ENCODE measurements around the gene NRCAM. TPM values are rescaled to one million over a fixed set of nuclear protein-coding genes. Genes with fewer than 3 reads are reported as not detected.

Gene NRCAM
- total and polyA plus RNA-seq, 2 donors (not counting 1 experiment from before 2014, with no cell fraction given): 0.75 to 4.6 TPM

- WGBS (ENCODE audit: insufficient coverage): 72% methylated on average over 2 of the region's 2 CpGs
These were observed 70.3 kb downstream of the NRCAM start for GRCh38 chr7:108385834-108386422.

More at GRCh38 chr7:108385834-108386422, 70.3 kb downstream of the NRCAM start:
- H3K9ac ChIP-seq (ENCODE audit: low read length): no peak overlapping the region
- Mint-ChIP-seq H3K9me3 (ENCODE audit: insufficient read depth) (no peaks in the 10 kb centered on the region), H3K4me1 (peaks cover 18% of the 10 kb centered on the region), H3K27ac (no peak overlapping the region), H3K27me3 (no peaks in the 10 kb centered on the region), H3K4me3 (no peak overlapping the region)
- ATAC-seq (ENCODE audit: low read depth) (peak; percentile 39), DNase-seq (no peak)
- H4K20me1 ChIP-seq (ENCODE audit: control insufficient read depth, insufficient read depth, low read length, poor library complexity, severe bottlenecking): no peaks in the 10 kb centered on the region
- H3K27ac ChIP-seq (ENCODE audit: low read length in 2 of 2): no peak overlapping the region
- ChIA-PET POLR2A (no interaction called here), CTCF (interaction anchor here (0.8 to 1.8 kb wide), 4 partner anchors 67 to 183 kb away, joined by 3 to 7 read pairs (median 4); no protein-coding TSS in a partner anchor)
- no peaks in the 10 kb centered on the region for H3K36me3 ChIP-seq (replicated peaks in 1 of 2; ENCODE audit: control extremely low read depth in 1 of 2, control insufficient read depth in 1 of 2, extremely low read depth in 1 of 2, insufficient read depth in 2 of 2, low read length in 1 of 2)
- intact Hi-C loops (cut with micrococcal nuclease): loop anchor here (1.0 to 10.0 kb wide), 4 partner anchors 66 to 201 kb away; no protein-coding TSS in a partner anchor
- H3K4me3 ChIP-seq (ENCODE audit: control extremely low read depth in 1 of 5, extremely low read depth in 1 of 5, insufficient read depth in 1 of 5, low read depth in 2 of 5, low read length in 4 of 5): no peak overlapping the region
- H3K4me2 ChIP-seq (replicated peaks; ENCODE audit: low read depth, low read length, poor library complexity, severe bottlenecking): no peak overlapping the region
- TF ChIP-seq CTCF (IDR thresholded peaks at IDR 0.05) (no peak), EZH2 (IDR thresholded peaks at IDR 0.05; ENCODE audit: borderline replicate concordance, insufficient read depth, low read depth, low read length, poor library complexity, severe bottlenecking) (no peak)
- H3K79me2 ChIP-seq (ENCODE audit: control insufficient read depth, insufficient read depth, low read length): no peaks in the 10 kb centered on the region
- peaks cover 0 to 4% of the 10 kb centered on the region in 2 donors for H3K4me1 ChIP-seq (ENCODE audit: control insufficient read depth in 2 of 2, insufficient read depth in 2 of 2, low read length in 2 of 2)
- H3K9me3 ChIP-seq (ENCODE audit: control extremely low read depth in 1 of 3, control insufficient read depth in 2 of 3, insufficient read depth in 1 of 3, low read length in 2 of 3): no peaks in the 10 kb centered on the region
- peaks cover 0 to 2% (median 0%) of the 10 kb centered on the region in 4 experiments for H3K27me3 ChIP-seq (replicated peaks in 1 of 4; ENCODE audit: control extremely low read depth in 1 of 4, control insufficient read depth in 3 of 4, insufficient read depth in 4 of 4, low read length in 3 of 4)
- H2AFZ ChIP-seq (ENCODE audit: insufficient read depth, low read depth, low read length, poor library complexity, severe bottlenecking): no peak overlapping the region

All from B cell (primary cell).